Mesendoderm (in vitro differentiated cells): ENCODE results near the gene OR2S2.

ENCODE experiments used
- DNase-seq: peaks from one replicate; pipeline ENCODE4 v3.0.0; 2013
- H2AK5ac ChIP-seq: 2 replicates; pipeline ENCODE4 v1.6.1; 2013; ENCODE audit warnings: low read length, inconsistent platforms
- H2BK120ac ChIP-seq: 2 replicates; pipeline ENCODE4 v1.6.1; 2013; ENCODE audit warnings: low read depth, mild to moderate bottlenecking, low read length, moderate library complexity, mixed read lengths
- H2BK15ac ChIP-seq: replicated peaks from 2 replicates; pipeline ENCODE4 v1.6.1; 2013; ENCODE audit warnings: low read depth, mild to moderate bottlenecking, moderate library complexity
- H2BK5ac ChIP-seq: 2 replicates; pipeline ENCODE4 v1.6.1; 2013; ENCODE audit warnings: low read length, inconsistent platforms
- H3K18ac ChIP-seq: 2 replicates; pipeline ENCODE4 v1.6.1; 2013; ENCODE audit warnings: mild to moderate bottlenecking, low read length, mixed read lengths
- H3K23ac ChIP-seq: one replicate; pipeline ENCODE4 v1.6.1; 2013; ENCODE audit warnings: low read length
- H3K27ac ChIP-seq: 2 replicates; pipeline ENCODE4 v1.5.1; 2013; ENCODE audit warnings: low read depth, mild to moderate bottlenecking, inconsistent platforms, low read length, moderate library complexity
- H3K27me3 ChIP-seq: 2 replicates; pipeline ENCODE4 v1.6.1; 2013; ENCODE audit warnings: low read length, control low read depth, mild to moderate bottlenecking, inconsistent platforms; ENCODE audit not compliant: insufficient read depth, poor library complexity
- H3K36me3 ChIP-seq: 2 replicates; pipeline ENCODE4 v1.6.1; 2013; ENCODE audit warnings: low read length, inconsistent platforms; ENCODE audit not compliant: control insufficient read depth, insufficient read depth
- H3K4ac ChIP-seq: one replicate; pipeline ENCODE4 v1.6.1; 2013; ENCODE audit warnings: low read depth, mild to moderate bottlenecking, low read length, moderate library complexity
- H3K4me1 ChIP-seq: 2 replicates; pipeline ENCODE4 v1.6.1; 2013; ENCODE audit warnings: low read depth, low read length, inconsistent platforms; ENCODE audit not compliant: control insufficient read depth
- H3K4me2 ChIP-seq: 2 replicates; pipeline ENCODE4 v1.6.1; 2013; ENCODE audit warnings: low read length
- H3K4me3 ChIP-seq: 2 replicates; pipeline ENCODE4 v1.5.1; 2013; ENCODE audit warnings: mild to moderate bottlenecking, low read length
- H3K56ac ChIP-seq: one replicate; pipeline ENCODE4 v1.6.1; 2013; ENCODE audit warnings: low read length
- H3K79me1 ChIP-seq: 2 replicates; pipeline ENCODE4 v1.6.1; 2013; ENCODE audit warnings: low read length, inconsistent platforms
- H3K79me2 ChIP-seq: 2 replicates; pipeline ENCODE4 v1.6.1; 2013; ENCODE audit warnings: mild to moderate bottlenecking, low read length; ENCODE audit not compliant: control insufficient read depth, insufficient read depth
- H3K9ac ChIP-seq: 2 replicates; pipeline ENCODE4 v1.6.1; 2013; ENCODE audit warnings: low read length, inconsistent platforms
- H4K5ac ChIP-seq: one replicate; pipeline ENCODE4 v1.6.1; 2013; ENCODE audit warnings: low read length
- H4K8ac ChIP-seq: one replicate; pipeline ENCODE4 v1.6.1; 2013; ENCODE audit warnings: low read depth, mild to moderate bottlenecking, control low read depth, low read length, moderate library complexity
- WGBS: extraction: QIAGEN DNeasy Blood & Tissue Kit; methylation state at CpG from one replicate; pipeline ENCODE4 v1.1.7; 2013; ENCODE audit warnings: low lambda C conversion rate, missing lambda C conversion rate; ENCODE audit not compliant: insufficient coverage; ENCODE audit errors: extremely low coverage; 5-methylcytosine and 5-hydroxymethylcytosine counted together

Gene OR2S2

GRCh38 chr9:35919212-35920008 is 38.5 kb downstream of the OR2S2 start:
- Histone ChIP-seq H3K27ac (no peak overlapping the region), H3K4ac (no peak overlapping the region), H3K79me2 (no peaks in the 10 kb centered on the region), H3K4me1 (no peaks in the 10 kb centered on the region), H3K4me2 (no peak overlapping the region), H3K4me3 (no peak overlapping the region), H2BK15ac (no peak overlapping the region), H4K5ac (no peak overlapping the region), H3K27me3 (no peaks in the 10 kb centered on the region), H3K56ac (no peak overlapping the region), H3K18ac (no peak overlapping the region), H2AK5ac (no peak overlapping the region), H2BK120ac (no peak overlapping the region), H4K8ac (no peak overlapping the region), H3K23ac (no peak overlapping the region), H3K9ac (no peak overlapping the region), H2BK5ac (no peak overlapping the region), H3K79me1 (no peaks in the 10 kb centered on the region), H3K36me3 (no peaks in the 10 kb centered on the region)
- no peak for DNase-seq
- WGBS = no CpG with 5 or more reads among the region's 3 CpGs

- no peak overlapping the region for H2AK5ac ChIP-seq
- no peak overlapping the region for H3K18ac ChIP-seq
- H3K4me3 ChIP-seq = no peak overlapping the region
- no peak for DNase-seq
- no peak overlapping the region for H3K23ac ChIP-seq
- H3K4me1 ChIP-seq = no peaks in the 10 kb centered on the region
- no peaks in the 10 kb centered on the region for H3K79me2 ChIP-seq
- H2BK5ac ChIP-seq = no peak overlapping the region
- H3K27ac ChIP-seq = no peak overlapping the region
- H4K5ac ChIP-seq = no peak overlapping the region
- H3K36me3 ChIP-seq = no peaks in the 10 kb centered on the region
- H4K8ac ChIP-seq = no peak overlapping the region
- no peak overlapping the region for H3K4ac ChIP-seq
- no peaks in the 10 kb centered on the region for H3K27me3 ChIP-seq
- no peak overlapping the region for H3K56ac ChIP-seq
- WGBS = no CpG with 5 or more reads among the region's 3 CpGs
- no peak overlapping the region for H2BK15ac ChIP-seq
- no peaks in the 10 kb centered on the region for H3K79me1 ChIP-seq
- H3K4me2 ChIP-seq = no peak overlapping the region
- no peak overlapping the region for H3K9ac ChIP-seq
- no peak overlapping the region for H2BK120ac ChIP-seq
These were observed 39.2 kb downstream of the OR2S2 start for GRCh38 chr9:35918780-35919179.

- Histone ChIP-seq H3K27ac (no peak overlapping the region), H4K8ac (no peak overlapping the region), H3K27me3 (no peaks in the 10 kb centered on the region), H3K18ac (no peak overlapping the region), H3K36me3 (no peaks in the 10 kb centered on the region), H3K23ac (peak overlapping the region; percentile 54), H3K4me2 (no peak overlapping the region), H3K9ac (no peak overlapping the region), H3K4ac (no peak overlapping the region), H2AK5ac (no peak overlapping the region), H2BK5ac (no peak overlapping the region), H3K4me1 (no peaks in the 10 kb centered on the region), H3K79me2 (no peaks in the 10 kb centered on the region), H2BK120ac (no peak overlapping the region), H3K4me3 (no peak overlapping the region), H3K79me1 (no peaks in the 10 kb centered on the region), H2BK15ac (no peak overlapping the region), H3K56ac (no peak overlapping the region), H4K5ac (no peak overlapping the region)
- WGBS = no CpG with 5 or more reads among the region's 4 CpGs
- DNase-seq = no peak
These were observed 40.7 kb downstream of the OR2S2 start for GRCh38 chr9:35917261-35917660.

GRCh38 chr9:35915681-35916294 is 42.2 kb downstream of the OR2S2 start:
- no peak overlapping the region for H3K18ac ChIP-seq
- no peaks in the 10 kb centered on the region for H3K79me1 ChIP-seq
- H3K27me3 ChIP-seq = no peaks in the 10 kb centered on the region
- H3K27ac ChIP-seq = no peak overlapping the region
- no peak overlapping the region for H3K4me3 ChIP-seq
- no peak overlapping the region for H2BK120ac ChIP-seq
- no CpG with 5 or more reads among the region's 16 CpGs for WGBS
- H2BK15ac ChIP-seq = no peak overlapping the region
- no peak overlapping the region for H3K23ac ChIP-seq
- no peak for DNase-seq
- no peaks in the 10 kb centered on the region for H3K79me2 ChIP-seq
- H2AK5ac ChIP-seq = no peak overlapping the region
- H3K9ac ChIP-seq = no peak overlapping the region
- H3K4me1 ChIP-seq = no peaks in the 10 kb centered on the region
- no peak overlapping the region for H3K4me2 ChIP-seq
- no peaks in the 10 kb centered on the region for H3K36me3 ChIP-seq
- no peak overlapping the region for H4K5ac ChIP-seq
- no peak overlapping the region for H2BK5ac ChIP-seq
- no peak overlapping the region for H3K56ac ChIP-seq
- no peak overlapping the region for H4K8ac ChIP-seq
- no peak overlapping the region for H3K4ac ChIP-seq

GRCh38 chr9:35914301-35914807 is 43.6 kb downstream of the OR2S2 start:
- Histone ChIP-seq H3K4me3 (no peak overlapping the region), H3K18ac (no peak overlapping the region), H3K4me1 (peaks cover 3% of the 10 kb centered on the region), H3K79me1 (no peaks in the 10 kb centered on the region), H2BK5ac (no peak overlapping the region), H3K27ac (no peak overlapping the region), H2BK15ac (no peak overlapping the region), H3K79me2 (no peaks in the 10 kb centered on the region), H4K5ac (no peak overlapping the region), H3K4me2 (no peak overlapping the region), H3K27me3 (no peaks in the 10 kb centered on the region), H3K4ac (no peak overlapping the region), H3K56ac (no peak overlapping the region), H2AK5ac (no peak overlapping the region), H2BK120ac (no peak overlapping the region), H3K9ac (no peak overlapping the region), H4K8ac (no peak overlapping the region), H3K36me3 (no peaks in the 10 kb centered on the region), H3K23ac (no peak overlapping the region)
- DNase-seq = peak; percentile 88
- WGBS = no CpG with 5 or more reads among the region's 9 CpGs
